Activated naive CD8-positive, alpha-beta T cell (primary cell): Measurements from ENCODE around the gene TMEM151A.
"Not testable (repeated sequence)": the region's sequence is repeated elsewhere in the genome, so short reads cannot be mapped to it uniquely, and the experiment has no call there.

Experiments
- H3K27ac Mint-ChIP-seq: one replicate; pipeline ENCODE4 v1.8.0; 2021; ENCODE audit warnings: mixed read lengths
- H3K27me3 Mint-ChIP-seq: one replicate; pipeline ENCODE4 v1.8.0; 2021; ENCODE audit warnings: mixed read lengths
- H3K36me3 Mint-ChIP-seq: one replicate; pipeline ENCODE4 v1.8.0; 2021; ENCODE audit warnings: mixed read lengths
- H3K4me1 Mint-ChIP-seq: one replicate; pipeline ENCODE4 v1.8.0; 2021; ENCODE audit warnings: low read depth, mixed read lengths
- H3K4me3 Mint-ChIP-seq: one replicate; pipeline ENCODE4 v1.8.0; 2021; ENCODE audit warnings: mild to moderate bottlenecking, mixed read lengths
- H3K9me3 Mint-ChIP-seq: one replicate; pipeline ENCODE4 v1.8.0; 2021; ENCODE audit warnings: low read depth, mixed read lengths

Gene TMEM151A

GRCh38 chr11:66315498-66315885 lies 23.8 kb downstream of the TMEM151A start:
- Mint-ChIP-seq H3K4me1 (peaks cover 62% of the 10 kb centered on the region), H3K36me3 (peaks cover 2% of the 10 kb centered on the region), H3K27me3 (no peaks in the 10 kb centered on the region), H3K27ac (peak overlapping the region; percentile 93), H3K4me3 (peak overlapping the region; percentile 86), H3K9me3 (no peaks in the 10 kb centered on the region)

GRCh38 chr11:66315921-66316811 lies 24.5 kb downstream of the TMEM151A start:
- peaks cover 2% of the 10 kb centered on the region for H3K36me3 Mint-ChIP-seq
- peak overlapping the region; percentile 93 for H3K27ac Mint-ChIP-seq
- no peaks in the 10 kb centered on the region for H3K9me3 Mint-ChIP-seq
- no peaks in the 10 kb centered on the region for H3K27me3 Mint-ChIP-seq
- H3K4me1 Mint-ChIP-seq, result peaks cover 64% of the 10 kb centered on the region
- peak overlapping the region; percentile 86 for H3K4me3 Mint-ChIP-seq

- H3K4me3 Mint-ChIP-seq, result peak within 1 kb of the TSS; percentile 87
- H3K4me1 Mint-ChIP-seq, result peaks cover 62% of the 10 kb centered on the region
- no peaks in the 10 kb centered on the region for H3K27me3 Mint-ChIP-seq
- H3K36me3 Mint-ChIP-seq, result peaks cover 2% of the 10 kb centered on the region
- H3K9me3 Mint-ChIP-seq, result no peaks in the 10 kb centered on the region
- peak within 1 kb of the TSS; percentile 97 for H3K27ac Mint-ChIP-seq
Measured at GRCh38 chr11:66316849-66317251, 25.2 kb downstream of the TMEM151A start, which contains the start of gene CD248. CD248 (minus strand) TSS chr11:66317044; CDS start chr11:66317027, 17 bp downstream.

GRCh38 chr11:66317322-66317722 lies 25.6 kb downstream of the TMEM151A start:
- peak overlapping the region; percentile 87 for H3K4me3 Mint-ChIP-seq

GRCh38 chr11:66317723-66318599 lies 26.3 kb downstream of the TMEM151A start:
- no peaks in the 10 kb centered on the region for H3K27me3 Mint-ChIP-seq
- H3K4me1 Mint-ChIP-seq, result peaks cover 69% of the 10 kb centered on the region
- peaks cover 2% of the 10 kb centered on the region for H3K36me3 Mint-ChIP-seq
- H3K4me3 Mint-ChIP-seq, result peak overlapping the region; percentile 87
- H3K9me3 Mint-ChIP-seq, result no peaks in the 10 kb centered on the region
- peak overlapping the region; percentile 97 for H3K27ac Mint-ChIP-seq

More at GRCh38 chr11:66317322-66317722, 25.6 kb downstream of the TMEM151A start:
- Mint-ChIP-seq H3K36me3 (peaks cover 2% of the 10 kb centered on the region), H3K9me3 (no peaks in the 10 kb centered on the region), H3K27me3 (no peaks in the 10 kb centered on the region), H3K4me1 (peaks cover 64% of the 10 kb centered on the region), H3K27ac (peak overlapping the region; percentile 97)

- H3K4me3 Mint-ChIP-seq, result peak overlapping the region; percentile 87
- H3K27ac Mint-ChIP-seq, result peak overlapping the region; percentile 97
- no peaks in the 10 kb centered on the region for H3K9me3 Mint-ChIP-seq
- H3K27me3 Mint-ChIP-seq, result no peaks in the 10 kb centered on the region
- peaks cover 2% of the 10 kb centered on the region for H3K36me3 Mint-ChIP-seq
- peaks cover 72% of the 10 kb centered on the region for H3K4me1 Mint-ChIP-seq
Measured at GRCh38 chr11:66318600-66318970, 26.9 kb downstream of the TMEM151A start.

- H3K27me3 Mint-ChIP-seq, H3K9me3 Mint-ChIP-seq, H3K4me3 Mint-ChIP-seq, H3K36me3 Mint-ChIP-seq: not testable (repeated sequence)
- Mint-ChIP-seq H3K27ac (peak overlapping the region; percentile 70), H3K4me1 (peaks cover 64% of the 10 kb centered on the region)
Measured at GRCh38 chr11:66320289-66320688, 28.6 kb downstream of the TMEM151A start.

- not testable (repeated sequence) for H3K27ac Mint-ChIP-seq, H3K27me3 Mint-ChIP-seq, H3K36me3 Mint-ChIP-seq, H3K9me3 Mint-ChIP-seq, H3K4me3 Mint-ChIP-seq
- H3K4me1 Mint-ChIP-seq, result peaks cover 64% of the 10 kb centered on the region
Measured at GRCh38 chr11:66320748-66321147, 29.1 kb downstream of the TMEM151A start.

- Mint-ChIP-seq H3K27me3 (no peaks in the 10 kb centered on the region), H3K4me1 (peaks cover 65% of the 10 kb centered on the region), H3K4me3 (no peak overlapping the region), H3K36me3 (no peaks in the 10 kb centered on the region), H3K27ac (peak overlapping the region; percentile 73), H3K9me3 (no peaks in the 10 kb centered on the region)
Measured at GRCh38 chr11:66321606-66322005, 29.9 kb downstream of the TMEM151A start.

GRCh38 chr11:66322732-66323427 lies 31.2 kb downstream of the TMEM151A start:
- H3K27me3 Mint-ChIP-seq, result no peaks in the 10 kb centered on the region
- H3K36me3 Mint-ChIP-seq, result no peaks in the 10 kb centered on the region
- peaks cover 67% of the 10 kb centered on the region for H3K4me1 Mint-ChIP-seq
- peak overlapping the region; percentile 89 for H3K27ac Mint-ChIP-seq
- no peaks in the 10 kb centered on the region for H3K9me3 Mint-ChIP-seq
- no peak overlapping the region for H3K4me3 Mint-ChIP-seq

GRCh38 chr11:66323684-66324083 lies 32.0 kb downstream of the TMEM151A start:
- Mint-ChIP-seq H3K27ac (no peak overlapping the region), H3K4me3 (no peak overlapping the region), H3K9me3 (no peaks in the 10 kb centered on the region), H3K4me1 (peaks cover 67% of the 10 kb centered on the region), H3K36me3 (no peaks in the 10 kb centered on the region), H3K27me3 (no peaks in the 10 kb centered on the region)

GRCh38 chr11:66324664-66325063 lies 33.0 kb downstream of the TMEM151A start:
- Mint-ChIP-seq H3K4me1 (peaks cover 59% of the 10 kb centered on the region), H3K9me3 (no peaks in the 10 kb centered on the region), H3K4me3 (no peak overlapping the region), H3K36me3 (no peaks in the 10 kb centered on the region), H3K27ac (peak overlapping the region; percentile 51), H3K27me3 (no peaks in the 10 kb centered on the region)

- Mint-ChIP-seq H3K9me3 (no peaks in the 10 kb centered on the region), H3K4me3 (no peak overlapping the region), H3K27ac (peak overlapping the region; percentile 85), H3K4me1 (peaks cover 54% of the 10 kb centered on the region), H3K27me3 (no peaks in the 10 kb centered on the region), H3K36me3 (no peaks in the 10 kb centered on the region)
Measured at GRCh38 chr11:66325263-66325671, 33.6 kb downstream of the TMEM151A start.

- Mint-ChIP-seq H3K27me3 (no peaks in the 10 kb centered on the region), H3K27ac (peak overlapping the region; percentile 85), H3K4me3 (peak overlapping the region; percentile 32), H3K4me1 (peaks cover 52% of the 10 kb centered on the region), H3K36me3 (no peaks in the 10 kb centered on the region), H3K9me3 (no peaks in the 10 kb centered on the region)
Measured at GRCh38 chr11:66326261-66327111, 34.8 kb downstream of the TMEM151A start.
